ENCODE results near the gene MAML3.

- TF ChIP-seq POLR2A (IDR thresholded peaks at IDR 0.05) (no peak), EP300 (IDR thresholded peaks at IDR 0.05) (no peak)
- TF ChIP-seq, protein P1, sequence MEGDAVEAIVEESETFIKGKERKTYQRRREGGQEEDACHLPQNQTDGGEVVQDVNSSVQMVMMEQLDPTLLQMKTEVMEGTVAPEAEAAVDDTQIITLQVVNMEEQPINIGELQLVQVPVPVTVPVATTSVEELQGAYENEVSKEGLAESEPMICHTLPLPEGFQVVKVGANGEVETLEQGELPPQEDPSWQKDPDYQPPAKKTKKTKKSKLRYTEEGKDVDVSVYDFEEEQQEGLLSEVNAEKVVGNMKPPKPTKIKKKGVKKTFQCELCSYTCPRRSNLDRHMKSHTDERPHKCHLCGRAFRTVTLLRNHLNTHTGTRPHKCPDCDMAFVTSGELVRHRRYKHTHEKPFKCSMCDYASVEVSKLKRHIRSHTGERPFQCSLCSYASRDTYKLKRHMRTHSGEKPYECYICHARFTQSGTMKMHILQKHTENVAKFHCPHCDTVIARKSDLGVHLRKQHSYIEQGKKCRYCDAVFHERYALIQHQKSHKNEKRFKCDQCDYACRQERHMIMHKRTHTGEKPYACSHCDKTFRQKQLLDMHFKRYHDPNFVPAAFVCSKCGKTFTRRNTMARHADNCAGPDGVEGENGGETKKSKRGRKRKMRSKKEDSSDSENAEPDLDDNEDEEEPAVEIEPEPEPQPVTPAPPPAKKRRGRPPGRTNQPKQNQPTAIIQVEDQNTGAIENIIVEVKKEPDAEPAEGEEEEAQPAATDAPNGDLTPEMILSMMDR (IDR thresholded peaks at IDR 0.05), result no peak
These were observed 164.9 kb downstream of the MAML3 start for GRCh38 chr4:139988863-139989765.

Measured in upper lobe of left lung (tissue), 4 donors.